ENCODE results near the gene LRMDA. TPM values are rescaled to one million over a fixed set of nuclear protein-coding genes. Genes with fewer than 3 reads are reported as not detected.

The LRMDA gene
- polyA plus RNA-seq, 3 donors = 7.2 to 20.6 (median 14.4) TPM

GRCh38 chr10:75773231-75773780, 341.9 kb downstream of the LRMDA start:
- no peak overlapping the region for H3K27ac ChIP-seq (ENCODE audit: low read depth, low read length)

GRCh38 chr10:75773813-75774782, 342.7 kb downstream of the LRMDA start:
- no peak overlapping the region for H3K27ac ChIP-seq (ENCODE audit: low read depth, low read length)
- WGBS, 3 donors = 57 to 62% (median 59%) methylated on average over 3 of the region's 3 CpGs

More at GRCh38 chr10:75773231-75773780, 341.9 kb downstream of the LRMDA start:
- 48 to 67% (median 64%) methylated on average over 5 of the region's 5 CpGs for WGBS, 3 donors

- WGBS, 3 donors = 64 to 79% (median 73%) methylated on average over 6 of the region's 6 CpGs
- no peak overlapping the region for H3K27ac ChIP-seq (ENCODE audit: low read depth, low read length)
Observed at GRCh38 chr10:75774783-75775490, 343.5 kb downstream of the LRMDA start.

- H3K27ac ChIP-seq (ENCODE audit: low read depth, low read length) = no peak overlapping the region
- WGBS, 3 donors = 30 to 92% (median 88%) methylated on average over 9 of the region's 9 CpGs
Observed at GRCh38 chr10:75776738-75777504, 345.5 kb downstream of the LRMDA start.

GRCh38 chr10:75778665-75779064, 347.2 kb downstream of the LRMDA start:
- H3K27ac ChIP-seq (ENCODE audit: low read depth, low read length) = no peak overlapping the region

GRCh38 chr10:75779276-75779675, 347.9 kb downstream of the LRMDA start:
- no peak overlapping the region for H3K27ac ChIP-seq (ENCODE audit: low read depth, low read length)
- WGBS, 3 donors = 61 to 88% (median 80%) methylated on average over 1 of the region's 1 CpG

GRCh38 chr10:75782463-75783248, 351.2 kb downstream of the LRMDA start:
- WGBS, 3 donors = 70 to 82% (median 72%) methylated on average over 18 of the region's 18 CpGs
- no peak overlapping the region for H3K27ac ChIP-seq (ENCODE audit: low read depth, low read length)

- WGBS, 3 donors = 13 to 50% (median 30%) methylated on average over 4 of the region's 4 CpGs
- no peak overlapping the region for H3K27ac ChIP-seq (ENCODE audit: low read depth, low read length)
Observed at GRCh38 chr10:75788394-75789205, 357.2 kb downstream of the LRMDA start.

- 13 to 64% (median 37%) methylated on average over 1 of the region's 1 CpG for WGBS, 3 donors
- no peak overlapping the region for H3K27ac ChIP-seq (ENCODE audit: low read depth, low read length)
Observed at GRCh38 chr10:75793848-75794247, 362.4 kb downstream of the LRMDA start.

GRCh38 chr10:75801121-75801520, 369.7 kb downstream of the LRMDA start:
- no peak overlapping the region for H3K27ac ChIP-seq (ENCODE audit: low read depth, low read length)
- WGBS, 3 donors = 56 to 93% (median 92%) methylated on average over 1 of the region's 1 CpG

GRCh38 chr10:75801661-75802060, 370.2 kb downstream of the LRMDA start:
- H3K27ac ChIP-seq (ENCODE audit: low read depth, low read length) = no peak overlapping the region
- 67 to 94% (median 84%) methylated on average over 3 of the region's 3 CpGs for WGBS, 3 donors

GRCh38 chr10:75803121-75803520, 371.7 kb downstream of the LRMDA start:
- H3K27ac ChIP-seq (ENCODE audit: low read depth, low read length) = no peak overlapping the region
- 91 to 96% (median 94%) methylated on average over 3 of the region's 3 CpGs for WGBS, 3 donors

GRCh38 chr10:75803816-75804552, 372.6 kb downstream of the LRMDA start:
- WGBS, 3 donors = 78 to 89% (median 81%) methylated on average over 14 of the region's 14 CpGs
- H3K27ac ChIP-seq (ENCODE audit: low read depth, low read length) = no peak overlapping the region

GRCh38 chr10:75806186-75806585, 374.8 kb downstream of the LRMDA start:
- WGBS, 3 donors = 71 to 96% (median 93%) methylated on average over 3 of the region's 3 CpGs
- no peak overlapping the region for H3K27ac ChIP-seq (ENCODE audit: low read depth, low read length)

- 93% methylated on average over 5 of the region's 5 CpGs for WGBS, 3 donors
- no peak overlapping the region for H3K27ac ChIP-seq (ENCODE audit: low read depth, low read length)
Observed at GRCh38 chr10:75807456-75807855, 376.0 kb downstream of the LRMDA start.

GRCh38 chr10:75809003-75809402, 377.6 kb downstream of the LRMDA start:
- 83 to 94% (median 92%) methylated on average over 3 of the region's 3 CpGs for WGBS, 3 donors

More at GRCh38 chr10:75809003-75809402, 377.6 kb downstream of the LRMDA start:
- no peak overlapping the region for H3K27ac ChIP-seq (ENCODE audit: low read depth, low read length)
